ENCODE measurements around the gene B4GALNT3. TPM values are rescaled to one million over a fixed set of nuclear protein-coding genes. Genes with fewer than 3 reads are reported as not detected.

B4GALNT3 gene
- total RNA-seq, 2 donors from 2014 or later = 1.3 to 3.7 TPM

DNA sequence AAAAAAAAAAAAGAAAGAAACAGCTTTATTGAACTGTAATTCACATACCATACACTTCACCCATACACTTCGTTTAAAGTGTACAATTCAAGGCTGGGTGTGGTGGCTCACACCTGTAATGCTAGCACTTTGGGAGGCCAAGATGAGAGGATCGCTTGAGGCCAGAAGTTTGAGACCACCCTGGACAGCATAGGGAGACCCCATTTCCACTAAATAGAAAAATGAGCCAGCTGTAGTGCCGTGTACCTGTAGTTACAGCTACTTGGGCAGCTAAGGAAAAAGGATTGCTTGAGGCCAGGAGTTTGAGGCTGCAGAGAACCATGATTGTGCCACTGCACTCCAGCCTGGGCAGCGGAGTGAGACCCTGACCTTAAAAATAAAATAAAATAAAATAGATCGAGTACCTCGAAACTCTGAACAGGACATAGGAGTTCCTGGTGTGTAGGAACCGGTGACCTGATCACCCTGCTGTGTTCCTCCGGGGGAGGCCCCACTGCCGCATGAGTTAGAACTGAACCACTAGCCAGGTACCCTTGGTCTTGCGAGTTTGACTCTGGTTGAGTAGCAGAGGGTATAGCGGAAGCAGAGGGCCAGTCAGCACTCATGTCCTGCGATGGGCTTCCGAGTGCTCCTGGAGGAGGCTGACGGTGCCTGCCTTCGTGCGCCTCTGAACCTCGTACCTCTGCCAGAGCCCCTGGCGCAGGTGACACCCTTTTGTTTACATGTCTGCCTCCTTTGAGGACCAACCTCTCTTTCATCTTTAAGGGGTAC is 80.0 kb downstream of the B4GALNT3 start:
- peak overlapping the region; percentile 55 for H3K27ac Mint-ChIP-seq
- ATAC-seq (replicated peaks in 1 of 2) (no peak), DNase-seq (no peak)
- H3K9me3 Mint-ChIP-seq = no peaks in the 10 kb centered on the region
- peaks cover 23% of the 10 kb centered on the region for H3K4me1 Mint-ChIP-seq (ENCODE audit: low read depth)
- no peak overlapping the region for H3K4me3 Mint-ChIP-seq
- peaks cover 7% of the 10 kb centered on the region for H3K27me3 Mint-ChIP-seq (ENCODE audit: low read depth)
- H3K36me3 Mint-ChIP-seq (ENCODE audit: insufficient read depth in 2 of 2) = no peaks in the 10 kb centered on the region

DNA sequence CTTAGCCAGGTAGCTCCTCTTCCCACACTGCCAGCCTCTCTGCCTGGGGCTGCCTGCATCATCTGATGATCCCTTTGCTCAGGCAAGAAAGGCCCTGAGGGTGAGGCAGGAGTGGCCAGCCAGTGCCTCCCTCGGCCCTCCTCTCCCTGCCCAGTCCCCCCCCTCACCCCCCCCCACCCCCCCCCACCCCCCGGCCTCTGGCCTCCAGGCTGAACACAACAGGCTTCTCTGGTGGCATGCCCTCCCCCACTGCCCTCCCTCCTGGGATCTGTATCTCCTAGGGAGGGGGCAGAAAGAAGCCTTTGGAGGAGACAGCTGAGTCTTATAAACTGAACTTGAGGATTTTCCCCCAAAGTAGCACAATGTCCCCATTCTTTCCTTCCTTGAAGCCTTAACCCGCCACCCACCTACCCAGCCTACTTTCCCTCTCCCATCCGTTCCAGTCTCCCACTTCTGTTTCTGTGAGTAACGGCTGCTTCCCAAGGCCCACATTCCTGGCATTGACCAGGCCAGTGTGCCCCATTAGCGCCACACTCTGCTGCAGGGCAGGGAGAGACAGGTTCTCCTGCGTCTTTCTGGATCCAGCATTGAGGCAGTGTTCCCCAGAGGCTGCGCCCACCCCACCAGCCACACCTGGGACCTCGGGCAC is 82.1 kb downstream of the B4GALNT3 start:
- no peak for ATAC-seq (replicated peaks in 1 of 2)
- no peak for DNase-seq
- Mint-ChIP-seq H3K36me3 (ENCODE audit: insufficient read depth in 2 of 2) (no peaks in the 10 kb centered on the region), H3K4me1 (ENCODE audit: low read depth) (peaks cover 29% of the 10 kb centered on the region), H3K9me3 (no peaks in the 10 kb centered on the region), H3K27me3 (ENCODE audit: low read depth) (peaks cover 19% of the 10 kb centered on the region), H3K4me3 (no peak overlapping the region), H3K27ac (no peak overlapping the region)

DNA sequence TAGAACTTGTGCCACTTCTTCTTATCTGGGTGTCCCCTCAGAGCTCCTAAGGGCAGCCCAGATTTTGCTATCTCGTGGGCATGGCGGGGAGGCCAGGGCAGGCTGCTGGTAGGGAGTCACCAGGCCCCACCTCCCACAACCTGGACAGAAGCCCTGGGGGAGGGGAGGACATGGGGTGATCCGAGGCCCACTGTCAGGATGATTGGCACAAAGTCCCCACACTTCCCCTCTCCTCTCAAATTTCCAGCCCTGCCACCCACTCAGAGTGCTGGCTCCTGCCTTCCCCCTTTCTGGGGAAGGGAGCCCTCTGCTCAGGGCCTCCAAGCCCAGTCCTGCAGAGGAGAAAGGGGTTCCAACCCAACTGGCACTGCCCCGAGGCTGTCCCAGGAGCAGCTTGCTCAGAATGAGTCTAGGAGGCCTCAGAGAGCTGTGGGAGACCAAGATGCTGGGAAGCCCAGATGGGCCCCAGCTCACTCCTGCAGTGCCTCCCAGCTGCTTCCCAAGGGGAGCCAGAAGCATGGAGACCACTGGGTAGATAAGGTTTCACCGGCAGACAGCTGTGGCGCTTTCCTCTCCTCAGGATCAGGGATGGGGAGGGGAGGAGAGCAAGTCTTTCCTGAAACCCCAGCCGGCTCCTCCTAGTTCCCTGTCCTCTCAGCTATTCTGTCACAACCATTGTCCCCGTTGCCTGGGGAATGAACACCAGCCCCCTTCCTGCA is 82.8 kb downstream of the B4GALNT3 start:
- H3K36me3 Mint-ChIP-seq (ENCODE audit: insufficient read depth in 2 of 2) = no peaks in the 10 kb centered on the region
- peaks cover 21% of the 10 kb centered on the region for H3K27me3 Mint-ChIP-seq (ENCODE audit: low read depth)
- ATAC-seq (replicated peaks in 1 of 2) (no peak), DNase-seq (no peak)
- no peaks in the 10 kb centered on the region for H3K9me3 Mint-ChIP-seq
- H3K4me3 Mint-ChIP-seq = no peak overlapping the region
- H3K27ac Mint-ChIP-seq = no peak overlapping the region
- peaks cover 29% of the 10 kb centered on the region for H3K4me1 Mint-ChIP-seq (ENCODE audit: low read depth)

DNA sequence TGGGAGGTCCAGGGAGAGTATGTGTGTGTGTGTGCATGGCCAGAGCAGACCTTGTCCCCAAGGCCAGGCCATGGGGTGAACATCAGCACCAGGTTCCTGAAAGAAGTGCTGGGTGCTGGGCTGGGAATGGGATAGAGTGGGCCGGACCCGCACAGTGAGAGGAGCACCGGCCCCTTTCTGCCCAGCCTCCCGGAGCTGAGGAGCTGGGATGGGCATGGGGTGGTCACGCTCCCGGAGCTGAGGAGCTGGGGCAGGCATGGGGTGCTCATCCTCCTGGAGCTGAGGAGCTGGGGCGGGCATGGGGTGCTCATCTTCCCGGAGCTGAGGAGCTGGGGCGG is 83.3 kb downstream of the B4GALNT3 start:
- Mint-ChIP-seq H3K27me3 (ENCODE audit: low read depth) (peaks cover 21% of the 10 kb centered on the region), H3K36me3 (ENCODE audit: insufficient read depth in 2 of 2) (no peaks in the 10 kb centered on the region), H3K4me3 (no peak overlapping the region), H3K27ac (no peak overlapping the region), H3K9me3 (no peaks in the 10 kb centered on the region), H3K4me1 (ENCODE audit: low read depth) (peaks cover 29% of the 10 kb centered on the region)
- ATAC-seq (replicated peaks in 1 of 2) (no peak), DNase-seq (no peak)

DNA sequence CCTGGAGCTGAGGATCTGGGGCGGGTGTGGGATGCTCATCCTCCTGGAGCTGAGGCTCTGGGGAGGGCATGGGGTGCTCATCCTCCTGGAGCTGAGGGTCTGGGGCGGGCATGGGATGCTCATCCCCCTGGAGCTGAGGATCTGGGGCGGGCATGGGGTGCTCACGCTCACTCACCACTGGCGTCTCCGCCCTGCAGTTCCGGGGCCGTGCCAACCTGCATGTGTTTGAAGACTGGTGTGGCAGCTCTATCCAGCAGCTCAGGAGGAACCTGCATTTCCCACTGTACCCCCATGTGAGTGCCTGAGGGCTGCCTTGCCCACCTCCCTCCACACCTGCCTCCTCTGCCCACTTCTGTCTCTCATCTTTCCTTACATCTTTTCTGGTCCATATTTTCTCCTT is 84.4 kb downstream of the B4GALNT3 start:
- Mint-ChIP-seq H3K4me1 (ENCODE audit: low read depth) (peaks cover 22% of the 10 kb centered on the region), H3K27ac (no peak overlapping the region), H3K36me3 (ENCODE audit: insufficient read depth in 2 of 2) (no peaks in the 10 kb centered on the region), H3K4me3 (no peak overlapping the region), H3K27me3 (ENCODE audit: low read depth) (peaks cover 21% of the 10 kb centered on the region), H3K9me3 (no peaks in the 10 kb centered on the region)
- no peak for ATAC-seq (replicated peaks in 1 of 2)
- DNase-seq = no peak

DNA sequence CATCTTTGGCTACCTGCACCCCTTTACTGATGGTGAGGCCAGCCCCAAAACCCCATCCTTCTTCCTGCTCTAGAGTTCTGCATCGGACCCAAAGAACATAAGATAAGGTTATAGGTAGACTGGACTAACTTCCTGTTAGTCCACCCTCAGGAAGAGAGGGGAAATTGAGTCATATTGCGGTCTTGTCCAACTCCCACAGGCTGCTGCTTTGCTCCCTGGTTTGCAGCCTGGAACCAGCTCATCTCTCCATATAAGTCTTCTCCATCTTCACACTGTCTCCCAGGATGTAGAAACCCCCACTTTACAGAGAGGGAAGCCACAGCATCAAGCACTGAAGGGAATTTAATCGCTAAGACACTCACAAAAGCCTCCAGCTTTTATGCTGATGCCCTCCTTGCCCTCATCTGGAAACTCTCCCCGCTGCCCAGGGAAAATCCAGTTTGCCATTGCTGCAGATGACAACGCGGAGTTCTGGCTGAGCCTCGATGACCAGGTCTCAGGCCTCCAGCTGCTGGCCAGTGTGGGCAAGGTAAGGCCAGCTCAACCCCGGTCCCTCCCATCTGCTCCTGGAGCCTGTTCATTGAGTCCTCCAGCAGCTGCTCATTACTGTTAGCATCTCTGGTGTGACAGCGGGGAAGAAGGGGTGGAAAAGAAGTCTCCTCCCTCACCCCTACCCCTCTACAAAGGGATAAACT is 85.3 kb downstream of the B4GALNT3 start:
- Mint-ChIP-seq H3K4me3 (no peak overlapping the region), H3K27ac (no peak overlapping the region), H3K27me3 (ENCODE audit: low read depth) (peaks cover 21% of the 10 kb centered on the region)

DNA sequence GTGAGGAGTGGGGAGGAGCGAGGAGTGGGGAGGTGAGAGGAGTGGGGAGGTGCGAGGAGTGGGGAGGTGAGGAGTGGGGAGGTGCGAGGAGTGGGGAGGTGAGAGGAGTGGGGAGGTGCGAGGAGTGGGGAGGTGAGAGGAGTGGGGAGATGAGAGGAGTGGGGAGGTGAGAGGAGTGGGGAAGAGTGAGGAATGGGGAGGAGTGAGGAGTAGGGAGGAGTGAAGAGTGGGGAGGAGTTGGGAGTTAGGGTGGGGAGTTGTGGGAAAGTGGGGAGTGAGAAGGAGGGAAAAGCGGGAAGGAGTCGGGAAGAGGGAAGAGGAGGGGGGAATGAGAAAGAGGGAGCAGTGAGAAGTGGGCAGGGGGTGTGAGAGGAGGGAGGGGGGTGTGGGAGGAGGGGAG is 86.1 kb downstream of the B4GALNT3 start:
- H3K27ac Mint-ChIP-seq = no peak overlapping the region
- peaks cover 10% of the 10 kb centered on the region for H3K4me1 Mint-ChIP-seq (ENCODE audit: low read depth)
- no peaks in the 10 kb centered on the region for H3K36me3 Mint-ChIP-seq (ENCODE audit: insufficient read depth in 2 of 2)
- H3K9me3 Mint-ChIP-seq = no peaks in the 10 kb centered on the region
- DNase-seq (no peak), ATAC-seq (replicated peaks in 1 of 2) (no peak)
- H3K27me3 Mint-ChIP-seq (ENCODE audit: low read depth) = peaks cover 21% of the 10 kb centered on the region
- no peak overlapping the region for H3K4me3 Mint-ChIP-seq

More for the DNA sequence above, 85.3 kb downstream of the B4GALNT3 start:
- ATAC-seq (replicated peaks in 1 of 2) = no peak
- DNase-seq = no peak
- no peaks in the 10 kb centered on the region for H3K36me3 Mint-ChIP-seq (ENCODE audit: insufficient read depth in 2 of 2)
- H3K4me1 Mint-ChIP-seq (ENCODE audit: low read depth) = peaks cover 15% of the 10 kb centered on the region
- H3K9me3 Mint-ChIP-seq = no peaks in the 10 kb centered on the region

DNA sequence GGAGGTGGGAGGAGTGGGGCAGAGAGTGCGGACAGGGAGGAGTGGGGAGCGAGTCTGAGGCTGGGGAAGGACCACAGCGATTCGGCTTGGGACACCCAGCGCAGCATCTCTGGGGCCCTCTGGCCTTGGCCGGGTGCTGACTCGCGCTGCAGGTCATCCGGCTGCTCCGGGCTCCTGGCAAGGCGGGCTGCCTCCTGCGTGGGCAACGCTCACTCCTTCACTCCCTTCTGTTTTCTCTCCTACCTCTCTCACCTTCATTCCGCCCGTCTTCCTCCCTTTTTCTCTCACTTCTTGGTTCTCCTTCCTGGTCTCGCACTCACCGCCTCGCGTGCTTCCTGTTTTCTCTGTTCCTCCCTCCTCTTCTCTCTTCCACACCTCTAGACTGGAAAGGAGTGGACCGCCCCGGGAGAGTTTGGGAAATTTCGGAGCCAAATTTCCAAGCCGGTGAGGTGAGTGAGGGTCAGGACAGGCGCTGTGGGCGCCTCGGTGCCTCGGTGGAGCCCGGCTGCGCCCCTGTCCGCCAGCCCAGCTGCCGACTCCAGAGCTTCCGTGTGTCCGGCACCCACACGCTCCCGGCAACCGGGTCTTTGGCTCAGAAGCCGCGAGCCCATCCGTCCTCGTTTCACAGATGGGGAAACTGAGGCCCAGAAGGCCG is 86.7 kb downstream of the B4GALNT3 start:
- no peaks in the 10 kb centered on the region for H3K36me3 Mint-ChIP-seq (ENCODE audit: insufficient read depth in 2 of 2)
- DNase-seq = no peak
- H3K27ac Mint-ChIP-seq = no peak overlapping the region
- H3K4me3 Mint-ChIP-seq = no peak overlapping the region
- H3K27me3 Mint-ChIP-seq (ENCODE audit: low read depth) = peaks cover 21% of the 10 kb centered on the region
- no peaks in the 10 kb centered on the region for H3K9me3 Mint-ChIP-seq
- H3K4me1 Mint-ChIP-seq (ENCODE audit: low read depth) = peaks cover 13% of the 10 kb centered on the region
- ATAC-seq (replicated peaks in 1 of 2) = no peak

DNA sequence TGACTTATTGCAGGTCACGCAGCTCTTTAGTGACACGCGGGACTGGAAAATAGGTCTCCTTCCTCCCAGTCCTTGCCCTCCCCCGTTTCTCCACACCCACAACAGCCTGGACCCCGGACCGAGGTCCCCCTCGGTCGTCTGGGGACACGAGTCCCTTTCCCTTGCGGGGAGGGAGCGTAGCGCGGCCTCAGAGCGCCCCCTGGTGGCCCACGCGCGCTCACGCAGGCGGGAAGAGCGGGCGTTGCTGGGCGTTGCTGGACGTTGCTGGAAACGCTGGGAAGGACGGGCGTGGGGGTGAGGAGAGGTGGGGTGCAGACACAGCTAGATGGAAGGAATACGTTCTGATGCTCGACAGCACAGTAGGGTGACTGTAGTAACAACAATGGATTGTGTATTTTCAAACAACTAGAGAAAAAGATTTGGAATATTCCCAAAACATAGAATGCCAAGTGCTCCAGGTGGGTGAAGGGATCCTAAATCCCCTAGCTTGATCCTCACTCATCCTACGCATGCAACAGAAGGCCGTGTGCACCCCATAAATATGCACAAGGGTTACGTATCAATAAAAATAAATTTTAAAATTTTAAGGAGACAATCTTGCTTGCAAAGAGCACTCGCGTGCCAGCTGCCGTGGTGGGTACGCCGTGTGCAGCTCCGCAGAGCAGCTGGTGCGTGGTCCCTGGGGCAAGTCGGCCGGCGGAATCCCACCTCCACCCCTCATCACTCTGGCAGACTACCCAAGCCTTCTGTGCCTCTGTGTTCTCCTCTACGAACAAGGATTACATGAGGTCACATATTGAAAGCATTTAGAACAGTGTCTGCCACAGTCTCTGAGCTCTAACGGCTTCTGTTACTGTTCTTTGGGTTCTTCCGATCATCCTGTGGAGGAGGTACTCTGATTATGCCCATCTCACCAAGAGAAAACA is 87.4 kb downstream of the B4GALNT3 start:
- H3K4me3 Mint-ChIP-seq = peak overlapping the region; percentile 6 to 32
- no peaks in the 10 kb centered on the region for H3K9me3 Mint-ChIP-seq
- H3K27me3 Mint-ChIP-seq (ENCODE audit: low read depth) = peaks cover 21% of the 10 kb centered on the region
- no peaks in the 10 kb centered on the region for H3K36me3 Mint-ChIP-seq (ENCODE audit: insufficient read depth in 2 of 2)
- DNase-seq = peak; percentile 73 to 87
- H3K27ac Mint-ChIP-seq = no peak overlapping the region
- peaks cover 20% of the 10 kb centered on the region for H3K4me1 Mint-ChIP-seq (ENCODE audit: low read depth)
- ATAC-seq (replicated peaks in 1 of 2) = peak; percentile 85 to 90

DNA sequence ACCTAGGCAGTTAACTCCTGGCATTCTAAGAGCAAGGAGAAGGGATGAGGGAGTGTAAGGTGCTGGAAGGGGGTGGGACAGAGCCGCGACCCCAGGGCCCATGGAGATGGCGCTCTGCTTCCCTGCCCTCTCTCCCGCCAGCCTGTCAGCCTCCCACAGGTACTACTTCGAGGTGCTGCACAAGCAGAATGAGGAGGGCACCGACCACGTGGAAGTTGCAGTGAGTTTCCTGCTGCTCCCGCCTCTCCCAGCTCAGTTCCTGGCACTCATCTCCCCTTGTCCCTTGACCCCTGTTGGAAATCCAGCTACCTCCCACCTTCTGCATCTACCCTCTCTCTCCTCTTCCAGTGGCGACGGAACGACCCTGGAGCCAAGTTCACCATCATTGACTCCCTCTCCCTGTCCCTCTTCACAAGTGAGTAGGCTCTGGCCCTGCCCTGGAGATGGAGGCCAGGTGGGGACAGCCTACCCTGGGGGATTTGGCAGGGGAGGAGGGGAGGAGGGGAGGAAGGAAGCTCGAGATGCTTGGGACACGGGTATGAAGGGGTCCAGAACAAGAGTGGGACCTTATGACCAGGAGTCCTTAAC is 88.2 kb downstream of the B4GALNT3 start:
- no peak for DNase-seq
- peaks cover 28% of the 10 kb centered on the region for H3K4me1 Mint-ChIP-seq (ENCODE audit: low read depth)
- peaks cover 21% of the 10 kb centered on the region for H3K27me3 Mint-ChIP-seq (ENCODE audit: low read depth)
- no peak for ATAC-seq (replicated peaks in 1 of 2)
- no peak overlapping the region for H3K27ac Mint-ChIP-seq
- no peaks in the 10 kb centered on the region for H3K36me3 Mint-ChIP-seq (ENCODE audit: insufficient read depth in 2 of 2)
- H3K9me3 Mint-ChIP-seq = no peaks in the 10 kb centered on the region
- H3K4me3 Mint-ChIP-seq = no peak overlapping the region

DNA sequence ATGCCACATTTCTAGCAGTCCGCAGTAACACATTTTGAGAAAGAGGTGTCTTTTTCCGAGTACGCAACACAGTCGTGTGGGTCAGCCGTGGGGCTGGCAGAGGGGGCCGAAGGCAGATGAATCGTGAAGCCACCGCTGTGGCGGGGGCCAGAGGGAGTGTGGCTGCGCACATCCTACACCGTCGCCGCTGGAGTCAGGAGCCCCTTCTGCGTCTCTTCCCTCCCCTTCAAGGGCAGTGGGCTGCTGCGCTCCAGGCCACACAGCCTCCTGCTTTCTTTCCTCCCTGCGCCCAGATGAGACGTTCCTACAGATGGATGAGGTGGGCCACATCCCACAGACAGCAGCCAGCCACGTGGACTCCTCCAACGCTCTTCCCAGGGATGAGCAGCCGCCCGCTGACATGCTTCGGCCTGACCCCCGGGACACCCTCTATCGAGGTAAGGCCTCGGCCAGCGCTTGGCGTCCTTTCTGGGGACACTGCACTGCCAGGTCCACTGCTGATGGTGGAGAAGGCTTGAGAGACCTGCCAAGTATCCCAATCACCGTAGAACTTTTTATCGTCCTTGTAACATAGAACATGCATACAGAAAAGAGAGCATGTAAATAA is 89.8 kb downstream of the B4GALNT3 start:
- DNase-seq (no peak), ATAC-seq (replicated peaks in 1 of 2) (no peak)
- Mint-ChIP-seq H3K4me1 (ENCODE audit: low read depth) (peaks cover 38% of the 10 kb centered on the region), H3K36me3 (ENCODE audit: insufficient read depth in 2 of 2) (no peaks in the 10 kb centered on the region), H3K9me3 (no peaks in the 10 kb centered on the region), H3K27me3 (ENCODE audit: low read depth) (peaks cover 15% of the 10 kb centered on the region), H3K4me3 (no peak overlapping the region), H3K27ac (no peak overlapping the region)

All from activated T-cell treated with anti-CD3 and anti-CD28 coated beads, Interleukin-2, amount 50 U/mL, for 72 hours (primary cell).